ENCODE results near the gene OR6B1.
"Not testable (repeated sequence)": the region's sequence is repeated elsewhere in the genome, so short reads cannot be mapped to it uniquely, and the experiment has no call there.

Gene OR6B1

GRCh38 chr7:144038887-144039286, 38.8 kb downstream of the OR6B1 start:
- no peak for DNase-seq (ENCODE audit: low spot score)

DNA sequence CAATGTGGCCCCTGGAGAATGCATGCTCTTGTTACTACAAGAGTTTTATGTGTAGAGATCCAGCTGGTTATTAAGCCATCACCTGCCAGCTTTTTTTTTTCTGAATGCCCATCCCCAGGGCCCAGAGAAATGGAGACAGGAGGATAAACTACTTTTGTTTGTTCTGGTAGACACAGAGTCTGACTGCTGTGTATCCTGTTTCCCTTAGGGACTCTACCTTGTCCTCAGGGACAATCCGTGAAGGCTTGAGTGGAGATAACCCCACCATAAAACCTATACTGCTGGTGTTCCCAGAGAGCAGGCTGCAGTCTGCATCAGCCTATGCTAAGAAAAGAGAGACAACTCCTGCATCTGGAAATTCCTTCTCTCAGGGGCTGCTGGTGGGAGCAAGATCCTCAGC, 48.5 kb downstream of the OR6B1 start, which contains the start of gene OR2A5:
OR2A5 (plus strand) TSS at position 301 of the 400 bp plus-strand sequence. CDS start 1,454 bp downstream, outside the sequence.
- DNase-seq (ENCODE audit: low spot score), result no peak

DNA sequence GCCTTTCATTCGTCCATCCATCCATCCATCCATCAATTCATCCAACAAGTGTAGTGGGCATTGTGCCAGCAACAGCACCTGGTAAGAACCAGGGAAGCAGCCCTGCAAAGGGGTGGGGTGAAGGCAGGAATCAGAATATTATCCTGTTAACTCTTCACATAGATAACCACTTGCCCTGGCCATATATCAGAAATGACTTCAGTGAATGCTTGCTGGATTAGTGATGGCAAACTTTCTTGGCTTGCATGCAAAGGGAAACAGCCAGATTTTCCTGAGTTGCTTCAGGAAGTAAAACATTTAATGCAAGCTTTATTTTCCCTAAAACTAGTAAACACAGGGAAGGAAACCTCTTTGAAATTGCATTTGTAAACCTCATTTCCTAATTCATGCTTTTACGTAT, 49.4 kb downstream of the OR6B1 start:
- no peak for DNase-seq (ENCODE audit: low spot score)

GRCh38 chr7:144050093-144050492, 50.0 kb downstream of the OR6B1 start:
- no peak for DNase-seq (ENCODE audit: low spot score)

DNA sequence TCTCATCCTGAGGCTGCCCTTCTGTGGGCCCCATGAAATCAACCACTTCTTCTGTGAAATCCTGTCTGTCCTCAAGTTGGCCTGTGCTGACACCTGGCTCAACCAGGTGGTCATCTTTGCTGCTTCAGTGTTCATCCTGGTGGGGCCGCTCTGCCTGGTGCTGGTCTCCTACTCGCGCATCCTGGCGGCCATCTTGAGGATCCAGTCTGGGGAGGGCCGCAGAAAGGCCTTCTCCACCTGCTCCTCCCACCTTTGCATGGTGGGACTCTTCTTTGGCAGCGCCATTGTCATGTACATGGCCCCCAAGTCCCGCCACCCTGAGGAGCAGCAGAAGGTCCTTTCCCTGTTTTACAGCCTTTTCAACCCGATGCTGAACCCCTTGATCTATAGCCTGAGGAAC, 50.8 kb downstream of the OR6B1 start:
- not testable (repeated sequence) for DNase-seq (ENCODE audit: low spot score)

- no peak for DNase-seq (ENCODE audit: low spot score)
Measured at GRCh38 chr7:144057954-144058353, 57.8 kb downstream of the OR6B1 start.
